ENCODE data around the gene PARD3. TPM values are rescaled to one million over a fixed set of nuclear protein-coding genes. Genes with fewer than 3 reads are reported as not detected.

The PARD3 gene
- total RNA-seq, 1 experiment from 2014 or later: 46.3 TPM

DNA sequence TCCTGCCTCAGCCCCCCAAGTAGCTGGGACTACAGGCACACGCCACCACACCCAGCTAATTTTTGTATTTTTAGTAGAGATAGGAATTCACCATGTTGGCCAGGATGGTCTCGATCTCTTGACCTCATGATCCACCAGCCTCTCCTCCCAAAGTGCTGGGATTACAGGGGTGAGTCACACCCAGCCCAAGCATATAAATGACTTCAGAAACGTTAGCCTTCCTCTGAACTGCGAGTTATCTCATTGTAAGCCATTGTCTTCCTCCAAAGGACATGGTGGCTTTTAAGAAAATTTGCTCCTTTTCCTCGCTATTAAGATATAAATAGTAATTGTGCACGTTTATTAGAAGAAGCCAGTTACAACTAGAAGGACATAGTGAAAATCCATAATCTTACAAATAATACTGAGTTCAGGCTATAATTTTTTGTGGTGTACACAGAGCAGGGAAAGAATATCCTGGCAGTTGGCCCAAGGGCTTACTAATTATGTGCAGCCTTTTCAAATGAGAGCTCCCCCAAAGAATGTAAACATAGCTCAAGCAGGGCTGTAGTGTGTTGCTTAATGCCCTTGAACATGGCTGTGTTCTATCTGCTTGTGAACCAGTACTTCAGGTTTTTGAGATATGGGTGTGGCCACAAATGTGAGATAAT lies 495.8 kb downstream of the PARD3 start:
- Histone ChIP-seq H3K4me2 (ENCODE audit: low read length) (peak overlapping the region; percentile 31), H3K27me3 (ENCODE audit: insufficient read depth, low read length) (no peaks in the 10 kb centered on the region), H3K4me3 (replicated peaks in 1 of 2; ENCODE audit: low read depth in 1 of 2, low read length in 2 of 2) (no peak overlapping the region), H3K27ac (ENCODE audit: low read depth, low read length) (peak overlapping the region; percentile 15; the same call in 1 of the 2 replicates), H3K9me2 (ENCODE audit: insufficient read depth) (no peaks in the 10 kb centered on the region), H3K9ac (ENCODE audit: low read length) (no peak overlapping the region), H3K9me3 (ENCODE audit: control insufficient read depth in 1 of 2, insufficient read depth in 1 of 2, low read depth in 1 of 2, low read length in 2 of 2) (no peaks in the 10 kb centered on the region), H3K79me2 (ENCODE audit: insufficient read depth, low read length) (no peaks in the 10 kb centered on the region), H3K36me3 (ENCODE audit: control insufficient read depth in 1 of 2, insufficient read depth in 2 of 2, low read length in 2 of 2) (no peaks in the 10 kb centered on the region), H2AFZ (ENCODE audit: low read depth, low read length, poor library complexity, severe bottlenecking) (no peak overlapping the region), H3K4me1 (ENCODE audit: control insufficient read depth in 1 of 2, insufficient read depth in 2 of 2, low read length in 2 of 2) (peaks cover 15 to 25% of the 10 kb centered on the region in 2 experiments), H4K20me1 (ENCODE audit: insufficient read depth) (no peaks in the 10 kb centered on the region)
- DNase-seq (ENCODE audit: low read depth, low spot score): peak; percentile 10
- ATAC-seq: peak; percentile 70; the same call in 1 of the 2 replicates
- ChIA-PET CTCF (no interaction called here), POLR2A (interaction anchor here (1.2 kb wide), 1 partner anchor 22 kb away, joined by 5 read pairs; no protein-coding TSS in a partner anchor), RAD21 (ENCODE audit: low non-redundant PET in 1 of 2, low total read pairs in 2 of 2, uncharacterized antibody in 2 of 2, unreplicated experiment in 2 of 2) (interaction anchor here (0.6 to 0.7 kb wide), 2 partner anchors 321 to 722 kb away, joined by 3 to 7 read pairs; no protein-coding TSS in a partner anchor)
- intact Hi-C loops (cut with micrococcal nuclease): no loop called here
- TF ChIP-seq ZNF274 (IDR thresholded peaks at IDR 0.05; ENCODE audit: low read depth, low read length) (no peak), SP1 (IDR thresholded peaks at IDR 0.05; ENCODE audit: low read depth) (0 out of 2 replicates have a peak, but pooled peaks have one; percentile 14), SRF (IDR thresholded peaks at IDR 0.05; ENCODE audit: low read depth) (no peak), CEBPB (IDR thresholded peaks at IDR 0.05; ENCODE audit: low read depth) (peak; percentile 79), EZH2phosphoT487 (IDR thresholded peaks at IDR 0.05; ENCODE audit: borderline replicate concordance) (no peak), YY1 (IDR thresholded peaks at IDR 0.05; ENCODE audit: extremely low read depth, insufficient replicate concordance, low read depth, low read length) (peak; percentile 24)
- TF ChIP-seq, protein P1, sequence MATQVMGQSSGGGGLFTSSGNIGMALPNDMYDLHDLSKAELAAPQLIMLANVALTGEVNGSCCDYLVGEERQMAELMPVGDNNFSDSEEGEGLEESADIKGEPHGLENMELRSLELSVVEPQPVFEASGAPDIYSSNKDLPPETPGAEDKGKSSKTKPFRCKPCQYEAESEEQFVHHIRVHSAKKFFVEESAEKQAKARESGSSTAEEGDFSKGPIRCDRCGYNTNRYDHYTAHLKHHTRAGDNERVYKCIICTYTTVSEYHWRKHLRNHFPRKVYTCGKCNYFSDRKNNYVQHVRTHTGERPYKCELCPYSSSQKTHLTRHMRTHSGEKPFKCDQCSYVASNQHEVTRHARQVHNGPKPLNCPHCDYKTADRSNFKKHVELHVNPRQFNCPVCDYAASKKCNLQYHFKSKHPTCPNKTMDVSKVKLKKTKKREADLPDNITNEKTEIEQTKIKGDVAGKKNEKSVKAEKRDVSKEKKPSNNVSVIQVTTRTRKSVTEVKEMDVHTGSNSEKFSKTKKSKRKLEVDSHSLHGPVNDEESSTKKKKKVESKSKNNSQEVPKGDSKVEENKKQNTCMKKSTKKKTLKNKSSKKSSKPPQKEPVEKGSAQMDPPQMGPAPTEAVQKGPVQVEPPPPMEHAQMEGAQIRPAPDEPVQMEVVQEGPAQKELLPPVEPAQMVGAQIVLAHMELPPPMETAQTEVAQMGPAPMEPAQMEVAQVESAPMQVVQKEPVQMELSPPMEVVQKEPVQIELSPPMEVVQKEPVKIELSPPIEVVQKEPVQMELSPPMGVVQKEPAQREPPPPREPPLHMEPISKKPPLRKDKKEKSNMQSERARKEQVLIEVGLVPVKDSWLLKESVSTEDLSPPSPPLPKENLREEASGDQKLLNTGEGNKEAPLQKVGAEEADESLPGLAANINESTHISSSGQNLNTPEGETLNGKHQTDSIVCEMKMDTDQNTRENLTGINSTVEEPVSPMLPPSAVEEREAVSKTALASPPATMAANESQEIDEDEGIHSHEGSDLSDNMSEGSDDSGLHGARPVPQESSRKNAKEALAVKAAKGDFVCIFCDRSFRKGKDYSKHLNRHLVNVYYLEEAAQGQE (IDR thresholded peaks at IDR 0.05; ENCODE audit: low read depth): no peak
- TF ChIP-seq, protein P2, sequence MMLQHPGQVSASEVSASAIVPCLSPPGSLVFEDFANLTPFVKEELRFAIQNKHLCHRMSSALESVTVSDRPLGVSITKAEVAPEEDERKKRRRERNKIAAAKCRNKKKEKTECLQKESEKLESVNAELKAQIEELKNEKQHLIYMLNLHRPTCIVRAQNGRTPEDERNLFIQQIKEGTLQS (IDR thresholded peaks at IDR 0.05): no peak
- TF ChIP-seq, protein P3, sequence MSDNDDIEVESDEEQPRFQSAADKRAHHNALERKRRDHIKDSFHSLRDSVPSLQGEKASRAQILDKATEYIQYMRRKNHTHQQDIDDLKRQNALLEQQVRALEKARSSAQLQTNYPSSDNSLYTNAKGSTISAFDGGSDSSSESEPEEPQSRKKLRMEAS (IDR thresholded peaks at IDR 0.05): no peak
- no TSS peak for BruUV-seq (replicated peaks)

Measured in HCT116 (cell line).